Activated naive CD8-positive, alpha-beta T cell treated with anti-CD3 and anti-CD28 coated beads, Interleukin-2, amount 10 ng/mL, durations not matched to agents 7 days and 5 days (primary cell): Measurements from ENCODE around the gene C11orf98. TPM values are rescaled to one million over a fixed set of nuclear protein-coding genes. Genes with fewer than 3 reads are reported as not detected.

Experiments
- ATAC-seq: fragments of 150-1000 bp; cut with Tn5 transposase; one replicate; pipeline ENCODE4 v1.10.0; 2021; ENCODE audit warnings: low read depth, moderate library complexity
- POLR2A ChIA-PET: fragments of 350-600 bp; sonication (Branson Sonifier 250); formaldehyde crosslinking; loops from one replicate; lab custom pipeline; 2021; ENCODE audit warnings: antibody characterized with exemption; lab: Charles Lee
- DNase-seq: peaks from one replicate; pipeline ENCODE4 v3.0.0; 2021
- H3K27ac Mint-ChIP-seq: one replicate; pipeline ENCODE4 v1.8.0; 2022; ENCODE audit warnings: mild to moderate bottlenecking, mixed read lengths
- H3K27me3 Mint-ChIP-seq: one replicate; pipeline ENCODE4 v1.8.0; 2022; ENCODE audit warnings: mild to moderate bottlenecking, moderate library complexity, mixed read lengths
- H3K36me3 Mint-ChIP-seq: one replicate; pipeline ENCODE4 v1.8.0; 2021; ENCODE audit warnings: mild to moderate bottlenecking, mixed read lengths
- H3K4me1 Mint-ChIP-seq: one replicate; pipeline ENCODE4 v1.8.0; 2021; ENCODE audit warnings: mixed read lengths
- H3K4me3 Mint-ChIP-seq: one replicate; pipeline ENCODE4 v1.8.0; 2022; ENCODE audit warnings: mild to moderate bottlenecking, moderate library complexity, mixed read lengths
- H3K9me3 Mint-ChIP-seq: one replicate; pipeline ENCODE4 v1.8.0; 2021; ENCODE audit warnings: mixed read lengths
- total RNA-seq, 2 experiments: library from RNA; stranded (reverse); gene quantifications; one replicate each; pipeline ENCODE4 v1.2.3, GENCODE V29; 2021

Gene C11orf98
- 100 to 1,000 TPM in 1 of 2 experiments, 10 to 100 TPM in 1; 99.9 to 104 TPM for total RNA-seq

DNA sequence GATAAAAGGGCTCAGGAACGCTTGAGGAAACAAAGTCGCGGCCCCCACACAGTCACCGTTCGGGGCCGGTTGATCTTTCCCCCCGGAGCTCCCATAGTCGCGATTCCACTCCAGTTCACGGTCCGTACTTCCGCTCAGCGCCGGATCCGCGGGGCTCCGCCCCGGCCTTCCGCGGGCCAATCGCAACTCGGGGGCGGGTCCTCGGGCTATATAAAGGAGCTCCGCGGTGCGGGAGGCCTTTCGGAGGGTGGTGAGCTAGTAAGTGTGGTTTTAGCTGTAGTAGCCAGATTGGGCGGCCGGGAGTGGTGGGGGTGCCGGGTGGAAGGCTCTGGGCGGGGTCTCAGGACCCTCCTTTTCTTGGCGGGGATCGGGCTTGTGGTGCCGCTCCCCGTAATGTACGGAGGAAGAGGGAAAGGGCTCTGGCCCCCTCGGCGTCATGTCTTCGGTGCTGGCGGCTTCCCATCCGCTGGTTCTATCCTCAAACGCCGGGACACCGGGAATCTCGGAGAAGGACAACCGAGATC, at the start of gene C11orf98, which contains the start of gene CSKMT:
C11orf98 (minus strand) TSS at position 136 of the 524 bp plus-strand sequence; CDS start at position 95, 41 bp downstream.
CSKMT (plus strand) TSS at position 238 of the 524 bp plus-strand sequence. CDS start 568 bp downstream, outside the sequence.
- H3K27ac Mint-ChIP-seq: peak within 1 kb of the TSS; percentile 94
- peaks cover 20% of the 10 kb centered on the region for H3K36me3 Mint-ChIP-seq
- peak within 1 kb of the TSS; percentile 97 for H3K4me3 Mint-ChIP-seq
- H3K4me1 Mint-ChIP-seq: peaks cover 34% of the 10 kb centered on the region
- DNase-seq: peak; percentile 97
- ATAC-seq: peak; percentile 88
- POLR2A ChIA-PET: interaction anchor here (0.6 to 7.0 kb wide), 45 partner anchors 9 to 1302 kb away, joined by 3 to 187 read pairs (median 8); partner anchors contain the start of genes B3GAT3, BSCL2, EEF1G and EML3
- no peaks in the 10 kb centered on the region for H3K27me3 Mint-ChIP-seq
- no peaks in the 10 kb centered on the region for H3K9me3 Mint-ChIP-seq

DNA sequence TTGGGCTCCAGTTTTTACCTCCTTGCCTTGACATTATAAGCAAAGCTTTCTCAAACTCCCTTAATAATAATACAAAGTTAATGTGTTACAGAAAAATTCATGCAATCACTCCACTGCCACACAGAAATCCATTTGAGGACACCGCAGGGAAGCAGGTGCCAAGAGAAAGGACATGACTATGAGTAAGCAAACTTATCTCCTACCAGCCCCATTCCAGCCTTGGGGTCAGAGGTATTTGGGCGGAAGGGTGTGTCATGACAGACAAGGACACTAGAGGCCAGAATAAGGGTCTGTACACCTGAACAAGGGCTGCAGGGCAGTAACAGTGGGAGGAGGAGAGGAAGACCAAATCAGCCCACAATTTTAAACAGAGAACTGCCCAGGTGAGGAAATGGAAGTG, 48.3 kb upstream of the C11orf98 start:
- Mint-ChIP-seq H3K27me3 (no peaks in the 10 kb centered on the region), H3K9me3 (no peaks in the 10 kb centered on the region), H3K4me1 (peaks cover 66% of the 10 kb centered on the region), H3K36me3 (peaks cover 43% of the 10 kb centered on the region), H3K4me3 (peak overlapping the region; percentile 28), H3K27ac (peak overlapping the region; percentile 84)
- no peak for ATAC-seq
- peak; percentile 10 for DNase-seq
- POLR2A ChIA-PET: interaction anchor here (0.6 to 1.3 kb wide), 5 partner anchors 13 to 128 kb away, joined by 3 to 6 read pairs (median 5); partner anchors contain the start of genes HNRNPUL2 and ZBTB3

DNA sequence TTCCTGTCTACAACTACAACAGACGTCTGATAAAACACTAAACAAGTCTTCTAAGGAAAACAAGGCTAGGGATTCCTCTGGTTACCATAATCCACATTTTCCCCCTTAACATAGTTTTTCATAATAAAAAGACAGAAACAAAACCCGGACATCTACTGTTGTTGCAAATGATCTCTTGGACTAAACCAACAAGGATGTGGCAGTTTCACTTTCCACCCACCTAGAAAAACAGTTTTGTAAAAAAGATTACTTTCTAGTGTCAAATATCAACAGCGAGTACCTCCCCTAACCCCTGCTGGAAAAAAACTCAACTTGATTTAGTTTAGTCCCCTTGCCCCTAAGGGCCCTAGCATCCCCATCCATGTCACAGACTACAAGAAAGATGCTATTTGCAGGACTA, 47.9 kb upstream of the C11orf98 start:
- Mint-ChIP-seq H3K27ac (peak overlapping the region; percentile 84), H3K36me3 (peaks cover 39% of the 10 kb centered on the region), H3K4me1 (peaks cover 66% of the 10 kb centered on the region), H3K27me3 (no peaks in the 10 kb centered on the region), H3K4me3 (peak overlapping the region; percentile 14), H3K9me3 (no peaks in the 10 kb centered on the region)
- ATAC-seq: no peak
- no peak for DNase-seq
- POLR2A ChIA-PET: interaction anchor here (0.6 to 8.3 kb wide), 5 partner anchors 13 to 144 kb away, joined by 3 to 107 read pairs (median 4); partner anchors contain the start of genes HNRNPUL2, POLR2G and TTC9C

GRCh38 chr11:62712276-62712812, 47.3 kb upstream of the C11orf98 start:
- Mint-ChIP-seq H3K9me3 (no peaks in the 10 kb centered on the region), H3K27ac (peak overlapping the region; percentile 84), H3K36me3 (peaks cover 37% of the 10 kb centered on the region), H3K4me1 (peaks cover 63% of the 10 kb centered on the region), H3K27me3 (no peaks in the 10 kb centered on the region), H3K4me3 (no peak overlapping the region)
- no peak for ATAC-seq
- POLR2A ChIA-PET: interaction anchor here (0.6 to 8.3 kb wide), 6 partner anchors 14 to 1526 kb away, joined by 3 to 107 read pairs (median 4); partner anchors contain the start of genes HNRNPUL2, INTS5, POLR2G and TTC9C
- no peak for DNase-seq

DNA sequence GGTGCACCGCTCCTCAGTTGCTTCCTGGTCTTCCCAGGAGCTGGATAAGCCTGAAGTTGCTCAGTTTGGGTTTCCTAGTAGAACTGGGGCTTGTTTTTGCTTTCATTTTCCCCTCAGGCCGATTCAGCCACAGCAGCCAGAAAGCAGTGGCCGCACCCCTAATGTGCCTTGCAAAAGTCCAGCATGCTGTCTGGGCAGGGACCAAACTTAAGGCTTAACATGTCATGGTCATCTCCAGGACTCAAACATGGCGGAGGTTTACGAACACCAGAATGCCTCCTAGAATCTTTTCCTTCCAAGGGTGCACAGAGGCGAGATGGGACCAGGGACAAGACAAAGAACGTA, 45.0 kb upstream of the C11orf98 start:
- H3K27ac Mint-ChIP-seq: peak overlapping the region; percentile 98
- peaks cover 63% of the 10 kb centered on the region for H3K4me1 Mint-ChIP-seq
- POLR2A ChIA-PET: interaction anchor here (0.7 to 8.3 kb wide), 24 partner anchors 10 to 171 kb away, joined by 3 to 107 read pairs (median 6); partner anchors contain the start of genes C11orf98, CSKMT, EEF1G and GANAB
- peaks cover 27% of the 10 kb centered on the region for H3K36me3 Mint-ChIP-seq
- ATAC-seq (no peak), DNase-seq (no peak)
- H3K9me3 Mint-ChIP-seq: no peaks in the 10 kb centered on the region
- H3K27me3 Mint-ChIP-seq: no peaks in the 10 kb centered on the region
- H3K4me3 Mint-ChIP-seq: peak overlapping the region; percentile 91

GRCh38 chr11:62709247-62710000, 44.4 kb upstream of the C11orf98 start:
- peaks cover 61% of the 10 kb centered on the region for H3K4me1 Mint-ChIP-seq
- H3K36me3 Mint-ChIP-seq: peaks cover 23% of the 10 kb centered on the region

GRCh38 chr11:62708793-62709192, 43.8 kb upstream of the C11orf98 start:
- POLR2A ChIA-PET: interaction anchor here (0.6 to 8.3 kb wide), 34 partner anchors 8 to 280 kb away, joined by 3 to 107 read pairs (median 5); partner anchors contain the start of genes C11orf98, CSKMT, EEF1G and GANAB
- Mint-ChIP-seq H3K9me3 (no peaks in the 10 kb centered on the region), H3K27me3 (no peaks in the 10 kb centered on the region), H3K4me3 (peak overlapping the region; percentile 91), H3K36me3 (peaks cover 19% of the 10 kb centered on the region), H3K4me1 (peaks cover 55% of the 10 kb centered on the region), H3K27ac (peak overlapping the region; percentile 98)
- peak; percentile 67 for DNase-seq
- ATAC-seq: peak; percentile 43

More at GRCh38 chr11:62709247-62710000, 44.4 kb upstream of the C11orf98 start:
- Mint-ChIP-seq H3K4me3 (peak overlapping the region; percentile 91), H3K27ac (peak overlapping the region; percentile 98), H3K9me3 (no peaks in the 10 kb centered on the region), H3K27me3 (no peaks in the 10 kb centered on the region)
- POLR2A ChIA-PET: interaction anchor here (0.6 to 8.3 kb wide), 37 partner anchors 8 to 280 kb away, joined by 3 to 107 read pairs (median 5); partner anchors contain the start of genes C11orf98, CSKMT, EEF1G and GANAB
- DNase-seq (peak; percentile 87), ATAC-seq (peak; percentile 81)

DNA sequence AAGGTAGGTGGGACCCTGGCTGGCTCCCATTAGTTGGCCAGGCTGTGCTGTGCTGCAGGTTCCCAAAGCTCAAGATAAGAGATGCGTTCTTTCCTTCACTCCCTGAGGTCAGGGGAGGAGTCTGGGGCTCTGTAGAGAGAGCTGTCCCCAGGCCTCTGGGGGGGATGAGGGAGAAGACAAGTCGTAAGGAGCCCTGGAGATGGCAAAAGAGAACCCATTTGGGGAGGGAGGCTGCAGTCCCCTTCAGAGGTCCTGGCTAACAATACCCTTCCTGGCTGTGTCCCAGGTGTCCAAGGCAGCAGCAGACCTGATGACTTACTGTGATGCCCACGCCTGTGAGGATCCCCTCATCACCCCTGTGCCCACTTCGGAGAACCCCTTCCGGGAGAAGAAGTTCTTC, 43.4 kb upstream of the C11orf98 start:
- ATAC-seq: no peak
- peaks cover 15% of the 10 kb centered on the region for H3K36me3 Mint-ChIP-seq
- H3K4me3 Mint-ChIP-seq: peak overlapping the region; percentile 91
- no peaks in the 10 kb centered on the region for H3K27me3 Mint-ChIP-seq
- POLR2A ChIA-PET: interaction anchor here (0.6 to 8.3 kb wide), 28 partner anchors 7 to 279 kb away, joined by 3 to 107 read pairs (median 6); partner anchors contain the start of genes C11orf98, CSKMT, EEF1G and GANAB
- peak overlapping the region; percentile 98 for H3K27ac Mint-ChIP-seq
- no peak for DNase-seq
- no peaks in the 10 kb centered on the region for H3K9me3 Mint-ChIP-seq
- H3K4me1 Mint-ChIP-seq: peaks cover 51% of the 10 kb centered on the region

DNA sequence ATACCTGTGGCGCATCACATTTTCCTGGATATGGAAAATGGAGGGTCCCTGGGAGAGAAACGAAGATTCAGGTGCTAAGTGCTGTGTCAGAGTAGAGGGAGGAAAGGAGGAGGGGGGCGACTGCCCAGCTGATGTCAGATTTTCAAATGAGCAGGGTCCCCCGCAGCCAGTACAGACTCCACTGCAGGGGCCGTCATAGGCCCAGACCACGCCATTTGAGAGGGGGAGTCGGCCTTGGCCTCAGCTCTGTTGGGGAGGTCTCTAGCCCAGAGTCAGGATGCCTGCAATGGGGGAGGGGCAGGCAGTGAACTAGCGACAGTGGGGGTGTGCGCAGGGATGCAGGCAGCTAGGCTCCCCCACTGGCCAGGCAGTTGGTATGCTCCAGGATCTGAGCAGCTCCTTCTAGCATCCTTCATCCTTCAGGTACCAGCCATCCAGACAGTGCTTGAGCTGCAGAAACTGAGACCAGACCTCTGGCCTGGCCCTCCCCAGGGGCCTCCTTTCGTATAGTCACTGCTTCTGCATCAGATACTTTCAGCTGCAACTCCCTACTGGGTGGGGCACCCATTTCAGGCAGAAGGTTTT, 42.4 kb upstream of the C11orf98 start, which contains the start of the genes BSCL2 and GNG3:
BSCL2 (minus strand) TSS at position 148 of the 585 bp plus-strand sequence. CDS start 229 bp downstream, outside the sequence.
GNG3 (plus strand) TSS at position 400 of the 585 bp plus-strand sequence. CDS start 620 bp downstream, outside the sequence.
- no peaks in the 10 kb centered on the region for H3K27me3 Mint-ChIP-seq

DNA sequence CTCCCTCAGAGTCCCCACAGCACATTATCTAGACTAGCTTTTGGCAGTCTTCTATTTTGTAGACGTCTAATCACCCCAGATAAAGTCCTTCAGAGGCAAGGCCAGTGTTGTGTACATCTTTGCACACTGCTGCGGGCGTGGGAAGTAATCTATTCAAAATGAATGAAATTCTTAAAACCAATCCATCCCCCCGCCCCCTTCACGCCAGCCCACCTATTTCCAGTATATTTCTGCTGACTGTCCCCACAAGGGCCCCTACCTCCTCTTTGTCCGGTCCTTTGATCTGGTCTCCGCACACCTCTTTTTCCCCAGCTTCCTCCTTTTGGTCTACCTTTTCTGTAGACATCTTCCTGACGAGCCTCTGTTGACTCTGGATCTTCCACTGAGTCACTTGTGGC, 41.8 kb upstream of the C11orf98 start:
- Mint-ChIP-seq H3K36me3 (peaks cover 16% of the 10 kb centered on the region), H3K4me3 (peak overlapping the region; percentile 91), H3K9me3 (no peaks in the 10 kb centered on the region), H3K4me1 (peaks cover 39% of the 10 kb centered on the region), H3K27me3 (no peaks in the 10 kb centered on the region), H3K27ac (peak overlapping the region; percentile 73)
- DNase-seq (no peak), ATAC-seq (no peak)
- POLR2A ChIA-PET: interaction anchor here (0.8 to 8.3 kb wide), 10 partner anchors 20 to 174 kb away, joined by 3 to 107 read pairs (median 24); partner anchors contain the start of genes C11orf98, CSKMT, HNRNPUL2 and LBHD1

More for the DNA sequence above, 42.4 kb upstream of the C11orf98 start, which contains the start of the genes BSCL2 and GNG3:
- ATAC-seq (no peak), DNase-seq (no peak)
- Mint-ChIP-seq H3K9me3 (no peaks in the 10 kb centered on the region), H3K27ac (peak within 1 kb of the TSS; percentile 98), H3K4me3 (peak within 1 kb of the TSS; percentile 91), H3K36me3 (peaks cover 15% of the 10 kb centered on the region), H3K4me1 (peaks cover 43% of the 10 kb centered on the region)
- POLR2A ChIA-PET: interaction anchor here (0.6 to 8.3 kb wide), 15 partner anchors 19 to 174 kb away, joined by 3 to 107 read pairs (median 9); partner anchors contain the start of genes C11orf98, CSKMT, GANAB and HNRNPUL2

DNA sequence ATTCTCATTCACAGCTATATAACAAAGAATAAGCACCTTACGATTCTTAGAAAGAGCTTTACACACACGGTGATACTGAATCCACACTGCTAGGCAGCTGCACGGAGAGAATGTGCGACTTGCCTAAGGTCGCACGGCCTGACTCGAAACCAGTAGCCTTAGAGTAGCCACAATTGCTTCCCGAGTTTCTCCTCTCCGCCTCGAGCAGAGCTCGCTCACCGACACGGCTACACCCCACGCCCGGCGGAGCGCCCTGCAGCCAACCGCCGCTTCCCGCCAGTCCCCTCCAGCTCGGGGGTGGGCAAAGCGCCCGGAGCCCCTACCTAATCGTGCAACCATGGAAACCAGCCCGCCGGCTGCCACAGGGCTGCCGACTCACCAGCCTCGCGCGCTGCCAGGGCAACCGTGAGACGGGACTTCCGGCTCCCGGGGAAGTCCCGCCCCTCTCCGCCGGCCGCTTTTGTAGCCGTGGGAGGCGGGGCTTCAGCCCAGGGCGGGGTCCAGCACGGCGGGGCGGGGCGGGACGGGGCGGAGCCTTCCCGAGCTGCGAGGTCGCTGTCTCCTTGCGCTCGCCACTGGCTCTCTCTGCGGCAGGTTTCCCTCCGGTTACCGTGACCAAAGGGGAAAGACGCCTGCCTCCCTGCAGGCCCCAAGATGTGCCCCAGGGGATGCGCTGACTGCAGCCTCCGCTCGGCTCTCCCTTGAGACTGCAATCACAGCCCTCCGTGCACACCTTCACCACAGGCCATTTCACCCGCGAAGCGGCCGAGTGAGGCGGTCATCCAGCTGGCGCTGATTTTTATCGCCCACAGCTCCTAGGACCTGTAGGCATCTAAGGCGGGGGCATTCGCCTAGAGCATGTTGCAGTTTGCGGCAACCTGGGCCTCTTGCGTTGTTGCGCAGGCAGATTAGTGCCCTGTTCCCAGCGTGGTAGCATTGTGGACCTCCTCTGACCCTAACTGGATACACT, 41.2 kb upstream of the C11orf98 start:
- peak; percentile 95 for DNase-seq
- Mint-ChIP-seq H3K36me3 (peaks cover 16% of the 10 kb centered on the region), H3K4me1 (peaks cover 39% of the 10 kb centered on the region), H3K27ac (peak overlapping the region; percentile 73), H3K4me3 (peak overlapping the region; percentile 91), H3K9me3 (no peaks in the 10 kb centered on the region), H3K27me3 (no peaks in the 10 kb centered on the region)
- POLR2A ChIA-PET: interaction anchor here (0.5 to 8.3 kb wide), 22 partner anchors 10 to 175 kb away, joined by 3 to 107 read pairs (median 4); partner anchors contain the start of genes C11orf98, CSKMT, HNRNPUL2 and LBHD1
- ATAC-seq: peak; percentile 43
